ENCODE data around the gene FES. TPM values are rescaled to one million over a fixed set of nuclear protein-coding genes. Genes with fewer than 3 reads are reported as not detected.

FES gene
- polyA plus RNA-seq, 1 of the 3 experiments (the other 2 are of a cell fraction) = 0.03 TPM

DNA sequence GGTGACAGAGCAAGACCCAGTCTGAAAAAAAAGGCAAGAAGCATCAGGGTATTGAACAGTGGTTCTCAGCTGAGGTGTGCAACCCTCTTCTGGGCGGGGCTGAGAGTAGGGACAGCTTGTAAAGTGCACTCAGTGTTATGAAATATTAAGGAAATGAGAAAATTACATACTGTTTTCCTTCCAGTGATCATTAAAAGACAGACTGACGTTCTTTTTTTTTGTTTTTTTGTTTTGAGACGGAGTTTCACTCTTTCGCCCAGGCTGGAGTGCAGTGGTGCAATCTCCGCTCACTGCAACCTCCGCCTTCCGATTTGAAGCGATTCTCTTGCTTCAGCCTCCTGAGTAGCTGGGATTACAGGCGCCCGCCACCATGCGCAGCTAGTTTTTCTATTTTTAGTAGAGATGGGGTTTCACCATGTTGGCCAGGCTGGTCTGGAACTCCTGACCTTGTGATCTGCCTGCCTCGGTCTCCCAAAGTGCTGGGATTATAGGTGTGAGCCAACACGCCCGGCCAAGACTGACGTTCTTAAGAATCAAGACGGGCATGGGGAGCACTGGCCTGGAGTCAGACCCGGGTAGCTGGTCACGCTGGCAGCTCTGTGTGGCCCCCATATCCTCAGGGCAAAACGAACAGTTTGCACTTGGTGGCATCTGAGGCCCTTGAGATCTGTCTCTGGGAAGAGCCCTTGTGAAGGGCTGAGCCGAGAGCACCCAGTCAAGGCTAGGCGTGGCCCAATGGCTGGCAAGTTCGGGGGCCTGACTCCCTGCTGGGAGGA lies 30.2 kb downstream of the FES start:
- 96% methylated on average over 19 of the region's 22 CpGs for WGBS (ENCODE audit: low lambda C conversion rate)
- Histone ChIP-seq H3K27ac (ENCODE audit: low read depth in 2 of 2, low read length in 1 of 2) (no peak overlapping the region), H4K20me1 (ENCODE audit: insufficient read depth) (no peaks in the 10 kb centered on the region), H3K9me3 (no peaks in the 10 kb centered on the region), H3F3A (replicated peaks; ENCODE audit: insufficient read depth) (no peaks in the 10 kb centered on the region), H3K9me2 (no peaks in the 10 kb centered on the region), H3K36me3 (replicated peaks in 1 of 2; ENCODE audit: control insufficient read depth in 1 of 2, insufficient read depth in 2 of 2, low read length in 1 of 2) (peaks cover 0 to 75% of the 10 kb centered on the region in 2 experiments), H3K9ac (no peak overlapping the region), H2AFZ (ENCODE audit: low read depth) (no peak overlapping the region), H3K79me2 (ENCODE audit: insufficient read depth) (no peaks in the 10 kb centered on the region), H3K27me3 (ENCODE audit: insufficient read depth) (no peaks in the 10 kb centered on the region), H3K4me2 (no peak overlapping the region), H3K4me1 (ENCODE audit: control insufficient read depth in 1 of 2, insufficient read depth in 2 of 2, low read depth in 1 of 2, low read length in 1 of 2) (no peaks in the 10 kb centered on the region), H3K4me3 (ENCODE audit: low read depth in 2 of 2, low read length in 1 of 2) (no peak overlapping the region)
- CTCF ChIA-PET = interaction anchor here (1.8 kb wide), 1 partner anchor 19 kb away, joined by 10 read pairs; no protein-coding TSS in a partner anchor
- POLR2A ChIA-PET = no interaction called here
- TF ChIP-seq, protein P1, sequence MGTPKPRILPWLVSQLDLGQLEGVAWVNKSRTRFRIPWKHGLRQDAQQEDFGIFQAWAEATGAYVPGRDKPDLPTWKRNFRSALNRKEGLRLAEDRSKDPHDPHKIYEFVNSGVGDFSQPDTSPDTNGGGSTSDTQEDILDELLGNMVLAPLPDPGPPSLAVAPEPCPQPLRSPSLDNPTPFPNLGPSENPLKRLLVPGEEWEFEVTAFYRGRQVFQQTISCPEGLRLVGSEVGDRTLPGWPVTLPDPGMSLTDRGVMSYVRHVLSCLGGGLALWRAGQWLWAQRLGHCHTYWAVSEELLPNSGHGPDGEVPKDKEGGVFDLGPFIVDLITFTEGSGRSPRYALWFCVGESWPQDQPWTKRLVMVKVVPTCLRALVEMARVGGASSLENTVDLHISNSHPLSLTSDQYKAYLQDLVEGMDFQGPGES (IDR thresholded peaks at IDR 0.05; ENCODE audit: low read depth, low read length) = no peak
- no peak for TF ChIP-seq YY1 (IDR thresholded peaks at IDR 0.05; ENCODE audit: low read depth)
- no peak for TF ChIP-seq NRF1 (IDR thresholded peaks at IDR 0.05; ENCODE audit: low read depth, low read length)
- no peak for TF ChIP-seq TAF1 (IDR thresholded peaks at IDR 0.05; ENCODE audit: borderline replicate concordance, low read depth, low read length)
- TF ChIP-seq CHD2 (IDR thresholded peaks at IDR 0.05; ENCODE audit: low read length, partially characterized antibody) = no peak
- no peak for TF ChIP-seq SMC3 (IDR thresholded peaks at IDR 0.05; ENCODE audit: low read depth, low read length)
- TF ChIP-seq SIN3A (IDR thresholded peaks at IDR 0.05; ENCODE audit: borderline replicate concordance, low read depth, low read length) = no peak
- no peak for TF ChIP-seq POLR2AphosphoS5 (IDR thresholded peaks at IDR 0.05; ENCODE audit: low read depth, low read length)
- no peak for TF ChIP-seq RXRA (IDR thresholded peaks at IDR 0.05; ENCODE audit: borderline replicate concordance, low read depth)
- TF ChIP-seq RCOR1 (IDR thresholded peaks at IDR 0.05; ENCODE audit: low read length) = no peak
- TF ChIP-seq, protein P2, sequence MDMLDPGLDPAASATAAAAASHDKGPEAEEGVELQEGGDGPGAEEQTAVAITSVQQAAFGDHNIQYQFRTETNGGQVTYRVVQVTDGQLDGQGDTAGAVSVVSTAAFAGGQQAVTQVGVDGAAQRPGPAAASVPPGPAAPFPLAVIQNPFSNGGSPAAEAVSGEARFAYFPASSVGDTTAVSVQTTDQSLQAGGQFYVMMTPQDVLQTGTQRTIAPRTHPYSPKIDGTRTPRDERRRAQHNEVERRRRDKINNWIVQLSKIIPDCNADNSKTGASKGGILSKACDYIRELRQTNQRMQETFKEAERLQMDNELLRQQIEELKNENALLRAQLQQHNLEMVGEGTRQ (IDR thresholded peaks at IDR 0.05; ENCODE audit: borderline replicate concordance, low read depth, low read length) = no peak
- no peak for DNase-seq

DNA sequence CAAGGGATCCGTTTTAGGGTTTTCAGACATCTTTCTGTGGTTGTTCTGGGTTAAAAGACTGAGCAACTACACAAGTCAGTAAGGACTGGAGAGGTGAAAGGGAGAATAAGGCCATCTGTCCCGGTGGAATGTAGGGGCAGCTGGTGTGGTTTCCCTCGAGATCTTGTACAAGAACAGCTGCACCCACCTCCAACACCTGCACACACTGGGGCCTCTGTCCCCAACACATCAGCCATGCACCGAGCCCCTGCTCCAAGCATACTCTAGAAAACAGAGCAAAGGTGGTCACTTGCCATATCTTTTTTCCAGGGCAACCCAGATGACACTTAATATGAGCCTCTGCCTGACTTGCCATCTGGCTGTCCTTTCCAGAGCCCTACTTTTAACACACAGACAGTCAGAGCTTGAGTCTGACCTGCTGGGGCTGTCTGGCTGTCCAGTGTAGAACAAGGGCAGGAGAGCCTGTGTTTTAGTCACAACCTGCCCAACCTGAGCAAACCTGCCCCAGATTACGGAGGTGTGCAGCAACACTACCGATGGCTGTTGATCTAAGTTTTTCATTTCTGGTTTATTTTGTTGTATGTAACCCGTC lies 31.0 kb downstream of the FES start:
- ChIA-PET CTCF (no interaction called here), POLR2A (no interaction called here)
- Histone ChIP-seq H3K79me2 (ENCODE audit: insufficient read depth) (no peaks in the 10 kb centered on the region), H4K20me1 (ENCODE audit: insufficient read depth) (no peaks in the 10 kb centered on the region), H3K4me2 (no peak overlapping the region), H3K9me2 (no peaks in the 10 kb centered on the region), H2AFZ (ENCODE audit: low read depth) (no peak overlapping the region), H3K36me3 (replicated peaks in 1 of 2; ENCODE audit: control insufficient read depth in 1 of 2, insufficient read depth in 2 of 2, low read length in 1 of 2) (peaks cover 0 to 78% of the 10 kb centered on the region in 2 experiments), H3K27me3 (ENCODE audit: insufficient read depth) (no peaks in the 10 kb centered on the region), H3K9ac (no peak overlapping the region), H3F3A (replicated peaks; ENCODE audit: insufficient read depth) (no peaks in the 10 kb centered on the region), H3K27ac (ENCODE audit: low read depth in 2 of 2, low read length in 1 of 2) (no peak overlapping the region), H3K4me1 (ENCODE audit: control insufficient read depth in 1 of 2, insufficient read depth in 2 of 2, low read depth in 1 of 2, low read length in 1 of 2) (no peaks in the 10 kb centered on the region), H3K4me3 (ENCODE audit: low read depth in 2 of 2, low read length in 1 of 2) (no peak overlapping the region), H3K9me3 (no peaks in the 10 kb centered on the region)
- WGBS (ENCODE audit: low lambda C conversion rate) = 81% methylated on average over 7 of the region's 7 CpGs
- TF ChIP-seq, protein P3, sequence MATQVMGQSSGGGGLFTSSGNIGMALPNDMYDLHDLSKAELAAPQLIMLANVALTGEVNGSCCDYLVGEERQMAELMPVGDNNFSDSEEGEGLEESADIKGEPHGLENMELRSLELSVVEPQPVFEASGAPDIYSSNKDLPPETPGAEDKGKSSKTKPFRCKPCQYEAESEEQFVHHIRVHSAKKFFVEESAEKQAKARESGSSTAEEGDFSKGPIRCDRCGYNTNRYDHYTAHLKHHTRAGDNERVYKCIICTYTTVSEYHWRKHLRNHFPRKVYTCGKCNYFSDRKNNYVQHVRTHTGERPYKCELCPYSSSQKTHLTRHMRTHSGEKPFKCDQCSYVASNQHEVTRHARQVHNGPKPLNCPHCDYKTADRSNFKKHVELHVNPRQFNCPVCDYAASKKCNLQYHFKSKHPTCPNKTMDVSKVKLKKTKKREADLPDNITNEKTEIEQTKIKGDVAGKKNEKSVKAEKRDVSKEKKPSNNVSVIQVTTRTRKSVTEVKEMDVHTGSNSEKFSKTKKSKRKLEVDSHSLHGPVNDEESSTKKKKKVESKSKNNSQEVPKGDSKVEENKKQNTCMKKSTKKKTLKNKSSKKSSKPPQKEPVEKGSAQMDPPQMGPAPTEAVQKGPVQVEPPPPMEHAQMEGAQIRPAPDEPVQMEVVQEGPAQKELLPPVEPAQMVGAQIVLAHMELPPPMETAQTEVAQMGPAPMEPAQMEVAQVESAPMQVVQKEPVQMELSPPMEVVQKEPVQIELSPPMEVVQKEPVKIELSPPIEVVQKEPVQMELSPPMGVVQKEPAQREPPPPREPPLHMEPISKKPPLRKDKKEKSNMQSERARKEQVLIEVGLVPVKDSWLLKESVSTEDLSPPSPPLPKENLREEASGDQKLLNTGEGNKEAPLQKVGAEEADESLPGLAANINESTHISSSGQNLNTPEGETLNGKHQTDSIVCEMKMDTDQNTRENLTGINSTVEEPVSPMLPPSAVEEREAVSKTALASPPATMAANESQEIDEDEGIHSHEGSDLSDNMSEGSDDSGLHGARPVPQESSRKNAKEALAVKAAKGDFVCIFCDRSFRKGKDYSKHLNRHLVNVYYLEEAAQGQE (IDR thresholded peaks at IDR 0.05; ENCODE audit: low read depth, low read length) = no peak
- no peak for TF ChIP-seq RAD21 (IDR thresholded peaks at IDR 0.05; ENCODE audit: low read length)
- TF ChIP-seq, protein P4, sequence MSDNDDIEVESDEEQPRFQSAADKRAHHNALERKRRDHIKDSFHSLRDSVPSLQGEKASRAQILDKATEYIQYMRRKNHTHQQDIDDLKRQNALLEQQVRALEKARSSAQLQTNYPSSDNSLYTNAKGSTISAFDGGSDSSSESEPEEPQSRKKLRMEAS (IDR thresholded peaks at IDR 0.05; ENCODE audit: low read depth) = no peak
- no peak for TF ChIP-seq YY1 (IDR thresholded peaks at IDR 0.05; ENCODE audit: low read depth)
- TF ChIP-seq, protein P5, sequence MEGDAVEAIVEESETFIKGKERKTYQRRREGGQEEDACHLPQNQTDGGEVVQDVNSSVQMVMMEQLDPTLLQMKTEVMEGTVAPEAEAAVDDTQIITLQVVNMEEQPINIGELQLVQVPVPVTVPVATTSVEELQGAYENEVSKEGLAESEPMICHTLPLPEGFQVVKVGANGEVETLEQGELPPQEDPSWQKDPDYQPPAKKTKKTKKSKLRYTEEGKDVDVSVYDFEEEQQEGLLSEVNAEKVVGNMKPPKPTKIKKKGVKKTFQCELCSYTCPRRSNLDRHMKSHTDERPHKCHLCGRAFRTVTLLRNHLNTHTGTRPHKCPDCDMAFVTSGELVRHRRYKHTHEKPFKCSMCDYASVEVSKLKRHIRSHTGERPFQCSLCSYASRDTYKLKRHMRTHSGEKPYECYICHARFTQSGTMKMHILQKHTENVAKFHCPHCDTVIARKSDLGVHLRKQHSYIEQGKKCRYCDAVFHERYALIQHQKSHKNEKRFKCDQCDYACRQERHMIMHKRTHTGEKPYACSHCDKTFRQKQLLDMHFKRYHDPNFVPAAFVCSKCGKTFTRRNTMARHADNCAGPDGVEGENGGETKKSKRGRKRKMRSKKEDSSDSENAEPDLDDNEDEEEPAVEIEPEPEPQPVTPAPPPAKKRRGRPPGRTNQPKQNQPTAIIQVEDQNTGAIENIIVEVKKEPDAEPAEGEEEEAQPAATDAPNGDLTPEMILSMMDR (IDR thresholded peaks at IDR 0.05) = no peak
- no peak for TF ChIP-seq SIN3A (IDR thresholded peaks at IDR 0.05; ENCODE audit: borderline replicate concordance, low read depth, low read length)
- TF ChIP-seq GATA2 (CRISPR knock-in tag; IDR thresholded peaks at IDR 0.05) = no peak
- no peak for TF ChIP-seq EP300 (IDR thresholded peaks at IDR 0.05; ENCODE audit: borderline replicate concordance in 1 of 2, low read depth in 1 of 2, low read length in 1 of 2)
- TF ChIP-seq NFIC (IDR thresholded peaks at IDR 0.05; ENCODE audit: borderline replicate concordance) = no peak
- no peak for DNase-seq
